Hepatocyte (in vitro differentiated cells): Measurements from ENCODE around the gene TOM1L1. TPM values are rescaled to one million over a fixed set of nuclear protein-coding genes. Genes with fewer than 3 reads are reported as not detected.
A peak's percentile ranks its signal among the peaks of the same experiment; 100 is the strongest.

Source experiments
- DNase-seq: peaks from one replicate; pipeline ENCODE4 v3.0.0-alpha.2; 2016; ENCODE audit warnings: low spot score
- H2AFZ ChIP-seq: fragments of 200-600 bp; sonication (generic); 2 replicates; pipeline ENCODE4 v1.6.0; 2016; ENCODE audit warnings: antibody characterized with exemption, mild to moderate bottlenecking
- H3K27ac ChIP-seq: fragments of 200-600 bp; sonication (generic); 2 replicates; pipeline ENCODE4 v1.5.1; 2016; ENCODE audit warnings: mild to moderate bottlenecking
- H3K27me3 ChIP-seq: fragments of 200-600 bp; sonication (generic); 2 replicates; pipeline ENCODE4 v1.6.1; 2016
- H3K36me3 ChIP-seq: fragments of 200-600 bp; sonication (generic); replicated peaks from 2 replicates; pipeline ENCODE4 v1.5.1; 2016; ENCODE audit warnings: low read depth; ENCODE audit not compliant: insufficient read depth
- H3K4me1 ChIP-seq: fragments of 200-600 bp; sonication (generic); 2 replicates; pipeline ENCODE4 v1.5.1; 2016; ENCODE audit warnings: mild to moderate bottlenecking, moderate library complexity; ENCODE audit not compliant: insufficient read depth
- H3K4me2 ChIP-seq: fragments of 200-600 bp; sonication (generic); 2 replicates; pipeline ENCODE4 v1.6.0; 2016
- H3K4me3 ChIP-seq: fragments of 200-600 bp; sonication (generic); 2 replicates; pipeline ENCODE4 v1.5.1; 2016; ENCODE audit warnings: mild to moderate bottlenecking
- H3K79me2 ChIP-seq: fragments of 200-600 bp; sonication (generic); 2 replicates; pipeline ENCODE4 v1.6.0; 2017; ENCODE audit warnings: mild to moderate bottlenecking
- H3K9me2 ChIP-seq: fragments of 200-600 bp; sonication (generic); replicated peaks from 2 replicates; pipeline ENCODE4 v1.6.0; 2017; ENCODE audit warnings: mild to moderate bottlenecking; ENCODE audit not compliant: insufficient read depth
- H3K9me3 ChIP-seq: fragments of 200-600 bp; sonication (generic); 2 replicates; pipeline ENCODE4 v1.5.1; 2016; ENCODE audit warnings: low read depth, mild to moderate bottlenecking
- H4K20me1 ChIP-seq: fragments of 200-600 bp; sonication (generic); 2 replicates; pipeline ENCODE4 v1.6.0; 2016; ENCODE audit warnings: mild to moderate bottlenecking; ENCODE audit not compliant: insufficient read depth, poor library complexity, severe bottlenecking
- EZH2 ChIP-seq: fragments of 200-600 bp; sonication (generic); IDR thresholded peaks from 2 replicates; pipeline ENCODE4 v1.6.1; 2016; ENCODE audit warnings: antibody characterized with exemption, mild to moderate bottlenecking, borderline replicate concordance
- EZH2phosphoT487 ChIP-seq: fragments of 200-600 bp; sonication (generic); IDR thresholded peaks from one replicate; pipeline ENCODE4 v1.6.1; 2018; ENCODE audit warnings: antibody characterized with exemption, mild to moderate bottlenecking, low read depth, moderate library complexity; ENCODE audit not compliant: unreplicated experiment, severe bottlenecking
- WGBS: methylation state at CpG from one replicate; pipeline ENCODE4 v1.1.6; 2016; ENCODE audit warnings: low lambda C conversion rate; ENCODE audit errors: missing lambda C conversion rate; 5-methylcytosine and 5-hydroxymethylcytosine counted together
- polyA plus RNA-seq: library from polyadenylated mRNA; unstranded; fragments of >200 nt; fragmentation: Nextera tagmentation; extraction: Ambion mirVana; gene quantifications from 2 replicates; pipeline ENCODE4 v1.2.1, GENCODE V29; 2016
- total RNA-seq: library from RNA; depleted of rRNA; stranded (reverse); fragments of >200 nt; gene quantifications from 2 replicates; pipeline ENCODE4 v1.2.3, GENCODE V29; 2014
- TF ChIP-seq, protein P1 (sequence below): fragments of 200-600 bp; sonication (generic); IDR thresholded peaks from 2 replicates; pipeline ENCODE4 v1.5.1; 2016; ENCODE audit warnings: antibody characterized with exemption, mild to moderate bottlenecking; ENCODE audit not compliant: poor library complexity

The TOM1L1 gene
- total and polyA plus RNA-seq, 2 experiments from 2014 or later, result 36.9 to 56.0 TPM

DNA sequence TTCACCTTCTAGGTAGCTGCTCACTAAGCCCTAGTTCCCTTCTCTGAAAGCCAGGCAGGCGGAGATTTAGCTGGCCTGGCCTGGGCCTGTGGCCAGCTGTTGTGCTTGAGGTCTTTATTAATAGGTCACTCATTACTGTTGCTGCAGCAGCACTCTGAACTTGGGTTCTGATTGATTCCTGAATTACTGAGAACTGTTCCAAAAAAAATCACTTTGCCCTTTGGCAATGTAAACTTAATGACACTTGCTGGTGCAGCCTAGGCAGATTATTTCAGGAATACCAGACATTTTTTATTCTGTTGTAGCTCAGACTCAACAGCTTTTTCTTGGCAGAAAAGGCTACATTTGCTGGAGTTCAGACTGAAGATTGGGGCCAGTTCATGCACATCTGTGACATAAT lies 2.7 kb downstream of the TOM1L1 start:
- Histone ChIP-seq H2AFZ (no peak overlapping the region), H3K9me2 (no peaks in the 10 kb centered on the region), H3K27ac (no peak overlapping the region), H3K4me1 (peaks cover 10% of the 10 kb centered on the region), H3K9me3 (no peaks in the 10 kb centered on the region), H3K36me3 (no peaks in the 10 kb centered on the region), H4K20me1 (no peaks in the 10 kb centered on the region), H3K4me2 (no peak overlapping the region), H3K79me2 (peaks cover 32% of the 10 kb centered on the region), H3K27me3 (no peaks in the 10 kb centered on the region), H3K4me3 (no peak overlapping the region)
- WGBS, result 68% methylated on average over 1 of the region's 1 CpG
- TF ChIP-seq EZH2, result no peak
- TF ChIP-seq, protein P1, sequence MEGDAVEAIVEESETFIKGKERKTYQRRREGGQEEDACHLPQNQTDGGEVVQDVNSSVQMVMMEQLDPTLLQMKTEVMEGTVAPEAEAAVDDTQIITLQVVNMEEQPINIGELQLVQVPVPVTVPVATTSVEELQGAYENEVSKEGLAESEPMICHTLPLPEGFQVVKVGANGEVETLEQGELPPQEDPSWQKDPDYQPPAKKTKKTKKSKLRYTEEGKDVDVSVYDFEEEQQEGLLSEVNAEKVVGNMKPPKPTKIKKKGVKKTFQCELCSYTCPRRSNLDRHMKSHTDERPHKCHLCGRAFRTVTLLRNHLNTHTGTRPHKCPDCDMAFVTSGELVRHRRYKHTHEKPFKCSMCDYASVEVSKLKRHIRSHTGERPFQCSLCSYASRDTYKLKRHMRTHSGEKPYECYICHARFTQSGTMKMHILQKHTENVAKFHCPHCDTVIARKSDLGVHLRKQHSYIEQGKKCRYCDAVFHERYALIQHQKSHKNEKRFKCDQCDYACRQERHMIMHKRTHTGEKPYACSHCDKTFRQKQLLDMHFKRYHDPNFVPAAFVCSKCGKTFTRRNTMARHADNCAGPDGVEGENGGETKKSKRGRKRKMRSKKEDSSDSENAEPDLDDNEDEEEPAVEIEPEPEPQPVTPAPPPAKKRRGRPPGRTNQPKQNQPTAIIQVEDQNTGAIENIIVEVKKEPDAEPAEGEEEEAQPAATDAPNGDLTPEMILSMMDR, result no peak
- no peak for TF ChIP-seq EZH2phosphoT487
- peak; percentile 44 for DNase-seq

DNA sequence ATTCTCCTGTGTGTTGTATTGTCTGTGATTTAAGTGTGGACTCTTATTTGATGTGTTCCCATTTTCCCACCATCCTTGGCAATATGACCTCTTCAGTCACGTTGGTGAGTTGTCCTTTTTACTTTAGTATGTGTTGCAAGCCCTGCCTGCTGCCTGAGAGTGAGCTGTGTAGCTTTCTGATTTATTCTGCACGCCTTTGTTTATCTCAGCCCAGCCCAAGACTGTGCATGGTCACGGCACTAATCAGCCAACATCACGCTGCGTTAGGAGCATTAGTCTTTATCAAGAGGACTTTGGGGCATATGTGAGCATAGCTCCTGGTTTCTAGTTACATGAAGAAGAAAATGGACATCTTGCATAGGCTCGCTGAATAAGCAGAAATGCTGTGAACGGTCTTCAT lies 6.0 kb downstream of the TOM1L1 start:
- H3K9me3 ChIP-seq, result no peaks in the 10 kb centered on the region
- H3K4me1 ChIP-seq, result peaks cover 10% of the 10 kb centered on the region
- DNase-seq, result peak; percentile 8
- no peaks in the 10 kb centered on the region for H3K27me3 ChIP-seq
- no peak overlapping the region for H3K4me2 ChIP-seq
- 72% methylated on average over 7 of the region's 7 CpGs for WGBS
- H3K36me3 ChIP-seq, result no peaks in the 10 kb centered on the region
- TF ChIP-seq EZH2 (no peak), EZH2phosphoT487 (no peak)
- TF ChIP-seq, protein P1, result no peak
- no peak overlapping the region for H2AFZ ChIP-seq
- H3K27ac ChIP-seq, result no peak overlapping the region
- H3K9me2 ChIP-seq, result no peaks in the 10 kb centered on the region
- H4K20me1 ChIP-seq, result no peaks in the 10 kb centered on the region
- H3K79me2 ChIP-seq, result peaks cover 44% of the 10 kb centered on the region
- no peak overlapping the region for H3K4me3 ChIP-seq

DNA sequence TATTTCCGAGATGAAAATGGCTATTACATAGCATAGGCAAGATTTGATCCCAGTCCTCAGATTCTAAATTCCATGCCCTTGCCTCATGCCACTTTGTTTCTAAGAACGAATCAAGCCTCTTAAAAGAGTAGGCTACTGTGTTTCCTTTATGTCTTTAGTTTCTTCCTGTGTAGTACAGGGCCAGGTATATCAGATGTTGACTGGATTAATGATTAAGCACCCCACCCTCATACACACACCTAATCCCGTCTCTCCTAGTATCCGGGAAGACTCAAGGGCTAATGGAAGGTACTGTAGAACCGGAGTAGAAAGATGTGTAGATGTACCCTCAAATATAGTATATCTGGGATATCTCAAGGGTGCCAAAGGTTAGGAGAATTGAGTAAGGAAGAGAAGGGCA lies 6.7 kb downstream of the TOM1L1 start:
- Histone ChIP-seq H3K79me2 (peaks cover 44% of the 10 kb centered on the region), H3K4me2 (no peak overlapping the region), H4K20me1 (no peaks in the 10 kb centered on the region), H3K4me1 (peaks cover 10% of the 10 kb centered on the region), H2AFZ (no peak overlapping the region), H3K36me3 (no peaks in the 10 kb centered on the region), H3K27me3 (no peaks in the 10 kb centered on the region), H3K9me2 (no peaks in the 10 kb centered on the region), H3K9me3 (no peaks in the 10 kb centered on the region), H3K27ac (no peak overlapping the region), H3K4me3 (no peak overlapping the region)
- 85% methylated on average over 5 of the region's 5 CpGs for WGBS
- peak; percentile 11 for DNase-seq
- TF ChIP-seq EZH2phosphoT487 (no peak), EZH2 (no peak)
- TF ChIP-seq, protein P1, result no peak

DNA sequence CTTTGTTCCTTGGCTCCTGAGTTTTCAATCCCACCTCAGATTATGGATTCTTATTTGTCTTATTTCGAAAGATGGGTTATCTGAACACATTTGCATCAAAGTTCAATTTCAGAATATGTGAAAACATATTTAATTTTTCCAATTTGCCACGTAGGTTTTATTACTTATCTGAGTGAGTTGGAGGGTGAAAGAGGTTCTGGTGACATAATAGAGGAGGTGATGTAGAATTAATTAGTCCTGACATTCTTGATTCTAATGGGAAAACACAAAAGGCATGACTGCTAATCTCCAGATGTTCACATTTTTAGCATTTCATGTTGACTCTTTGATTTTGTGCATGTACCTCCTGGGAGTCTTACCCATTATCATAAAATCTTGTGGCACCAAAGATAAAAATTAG lies 9.1 kb downstream of the TOM1L1 start:
- Histone ChIP-seq H3K79me2 (peaks cover 35% of the 10 kb centered on the region), H2AFZ (no peak overlapping the region), H3K4me2 (no peak overlapping the region)

More for the DNA sequence above, 9.1 kb downstream of the TOM1L1 start:
- TF ChIP-seq EZH2, result no peak
- TF ChIP-seq, protein P1, result no peak
- no peak for TF ChIP-seq EZH2phosphoT487
- no peaks in the 10 kb centered on the region for H3K9me2 ChIP-seq
- peaks cover 5% of the 10 kb centered on the region for H3K4me1 ChIP-seq
- no peaks in the 10 kb centered on the region for H3K27me3 ChIP-seq
- no peak overlapping the region for H3K27ac ChIP-seq
- H3K4me3 ChIP-seq, result no peak overlapping the region
- peaks cover 3% of the 10 kb centered on the region for H3K36me3 ChIP-seq
- no peak for DNase-seq
- WGBS, result 96% methylated on average over 2 of the region's 2 CpGs
- H3K9me3 ChIP-seq, result no peaks in the 10 kb centered on the region
- H4K20me1 ChIP-seq, result no peaks in the 10 kb centered on the region
